ENCODE measurements around the gene C1GALT1. TPM values are rescaled to one million over a fixed set of nuclear protein-coding genes. Genes with fewer than 3 reads are reported as not detected.

Gene C1GALT1
- total RNA-seq, 1 donor from 2014 or later, result 11.0 TPM

- intact Hi-C loops (cut with DNase I), result no loop called here
- TF ChIP-seq CTCF (IDR thresholded peaks at IDR 0.05), result no peak
- Histone ChIP-seq H3K36me3 (no peaks in the 10 kb centered on the region), H3K4me1 (no peaks in the 10 kb centered on the region), H3K4me3 (no peak overlapping the region), H3K27me3 (no peaks in the 10 kb centered on the region), H3K27ac (no peak overlapping the region), H3K9me3 (peaks cover 0 to 20% of the 10 kb centered on the region in 2 donors)
- DNase-seq (ENCODE audit: low spot score in 2 of 2), result no peak
Observed at GRCh38 chr7:7257899-7258692, 75.8 kb downstream of the C1GALT1 start.

- Histone ChIP-seq H3K27me3 (no peaks in the 10 kb centered on the region), H3K36me3 (no peaks in the 10 kb centered on the region), H3K27ac (no peak overlapping the region), H3K4me3 (no peak overlapping the region), H3K4me1 (peaks cover 0 to 2% of the 10 kb centered on the region in 2 donors), H3K9me3 (peaks cover 0 to 20% of the 10 kb centered on the region in 2 donors)
- no peak for DNase-seq (ENCODE audit: low spot score in 2 of 2)
- no peak for TF ChIP-seq CTCF (IDR thresholded peaks at IDR 0.05)
- intact Hi-C loops (cut with DNase I), result no loop called here
Observed at GRCh38 chr7:7261863-7262262, 79.5 kb downstream of the C1GALT1 start.

DNA sequence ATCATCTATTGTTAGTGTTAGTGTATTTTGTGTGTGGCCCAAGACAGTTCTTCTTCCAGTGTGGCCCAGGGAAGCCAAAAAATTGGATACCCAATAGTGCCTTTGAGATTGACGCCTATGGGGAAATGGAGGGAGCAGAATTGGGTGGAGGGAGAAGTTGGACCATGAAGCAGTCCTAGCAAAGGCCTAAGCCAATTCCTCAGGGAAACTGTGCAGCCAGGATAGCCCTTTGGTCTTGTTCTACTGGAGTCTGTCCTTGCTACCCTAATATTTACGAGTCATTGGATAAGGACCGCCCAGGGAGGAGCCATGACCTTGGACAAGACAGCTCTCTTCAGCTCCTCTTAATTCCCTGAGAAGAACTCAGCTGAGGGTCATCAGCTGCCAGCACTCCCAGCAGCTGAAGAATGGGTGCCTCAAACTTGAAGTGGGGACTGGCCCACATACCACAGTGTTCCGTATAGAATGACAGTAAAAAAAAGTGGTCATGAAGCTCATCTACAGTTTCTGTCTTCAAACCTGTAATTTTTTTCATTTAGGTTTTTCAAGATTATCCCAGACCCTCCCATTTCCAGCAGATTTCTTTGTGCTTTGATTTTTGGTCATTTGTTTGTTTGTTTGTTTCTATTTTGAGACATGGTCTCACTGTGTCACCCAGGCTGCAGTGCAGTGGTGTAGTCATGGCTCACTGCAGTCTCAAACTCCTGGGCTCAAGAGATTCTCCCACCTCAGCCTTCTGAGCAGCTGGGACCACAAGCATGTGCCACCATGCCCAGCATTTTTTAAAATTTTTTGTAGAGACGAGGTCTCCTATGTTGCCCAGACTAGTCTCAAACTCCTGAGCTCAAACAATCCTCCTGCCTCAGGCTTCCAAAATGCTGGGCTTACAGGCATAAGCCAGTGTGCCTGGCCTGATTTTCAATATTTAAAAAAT, 81.2 kb downstream of the C1GALT1 start:
- DNase-seq (ENCODE audit: low spot score in 2 of 2), result no peak
- H3K27ac ChIP-seq, result no peak overlapping the region
- peaks cover 0 to 2% of the 10 kb centered on the region in 2 donors for H3K4me1 ChIP-seq
- TF ChIP-seq CTCF (IDR thresholded peaks at IDR 0.05), result no peak
- intact Hi-C loops (cut with DNase I), result no loop called here
- H3K27me3 ChIP-seq, result no peaks in the 10 kb centered on the region
- peaks cover 0 to 20% of the 10 kb centered on the region in 2 donors for H3K9me3 ChIP-seq
- no peaks in the 10 kb centered on the region for H3K36me3 ChIP-seq
- no peak overlapping the region for H3K4me3 ChIP-seq

DNA sequence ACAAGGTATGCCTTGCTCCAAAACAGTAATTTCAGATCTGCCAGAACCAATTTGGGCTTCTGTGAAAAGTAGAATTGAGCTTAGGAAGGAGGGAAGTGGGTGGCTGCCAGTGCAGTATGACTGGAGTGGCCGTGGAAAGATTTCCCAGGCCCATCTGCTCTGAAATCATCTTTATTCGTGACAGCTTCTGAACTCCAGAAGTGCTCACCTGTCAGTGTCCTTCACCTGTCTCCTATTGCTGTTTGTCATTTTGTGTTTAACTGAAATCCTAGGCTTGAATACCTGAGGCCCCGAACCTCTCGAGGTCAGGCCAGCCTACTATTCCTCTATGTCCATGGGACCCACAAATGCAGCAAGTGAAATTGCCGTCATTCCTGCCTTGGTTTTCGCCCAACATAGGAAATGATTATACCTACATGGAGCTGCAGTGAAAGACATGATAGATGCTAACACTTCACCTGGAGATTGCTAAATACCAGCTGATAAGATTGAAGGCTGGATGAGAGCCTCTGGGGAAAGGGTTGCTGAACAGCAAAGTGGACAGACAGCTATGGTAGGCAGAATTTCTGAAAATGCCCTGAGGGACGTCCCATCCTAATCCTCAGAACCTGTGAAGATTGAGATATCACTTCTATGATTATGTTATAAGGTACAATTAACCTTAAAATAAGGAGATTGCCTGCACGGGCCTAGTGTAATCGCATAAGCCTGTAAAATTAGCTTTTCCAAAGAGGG, 82.1 kb downstream of the C1GALT1 start:
- TF ChIP-seq CTCF (IDR thresholded peaks at IDR 0.05), result no peak
- no peak for DNase-seq (ENCODE audit: low spot score in 2 of 2)
- Histone ChIP-seq H3K36me3 (no peaks in the 10 kb centered on the region), H3K27ac (no peak overlapping the region), H3K4me1 (peaks cover 0 to 2% of the 10 kb centered on the region in 2 donors), H3K27me3 (no peaks in the 10 kb centered on the region), H3K4me3 (no peak overlapping the region), H3K9me3 (peaks cover 0 to 20% of the 10 kb centered on the region in 2 donors)
- intact Hi-C loops (cut with DNase I), result no loop called here

Data from ascending aorta (tissue), 2 donors.